ENCODE data around the gene CCT6B. TPM values are rescaled to one million over a fixed set of nuclear protein-coding genes. Genes with fewer than 3 reads are reported as not detected.
"Not testable (repeated sequence)": the region's sequence is repeated elsewhere in the genome, so short reads cannot be mapped to it uniquely, and the experiment has no call there.

Gene CCT6B
- polyA plus RNA-seq, 2 donors: 0.80 to 1.0 TPM

- WGBS, 2 donors: 96% methylated on average over 4 of the region's 4 CpGs
- not testable (repeated sequence) for H3K4me3 ChIP-seq (ENCODE audit: low read depth in 1 of 2, low read length in 2 of 2); H3K27ac ChIP-seq (ENCODE audit: low read depth in 2 of 2, low read length in 1 of 2); H3K27me3 ChIP-seq (ENCODE audit: control insufficient read depth in 1 of 2, insufficient read depth in 2 of 2, low read length in 2 of 2); H3K36me3 ChIP-seq (ENCODE audit: control insufficient read depth in 2 of 2, insufficient read depth in 2 of 2, low read length in 1 of 2); H3K4me1 ChIP-seq (ENCODE audit: control insufficient read depth in 2 of 2, insufficient read depth in 2 of 2, low read length in 1 of 2); H3K9me3 ChIP-seq (ENCODE audit: control insufficient read depth in 2 of 2, insufficient read depth in 1 of 2, low read depth in 1 of 2, low read length in 1 of 2)
These were observed 10.5 kb downstream of the CCT6B start for GRCh38 chr17:34950780-34951179.

GRCh38 chr17:34930283-34930682, 31.0 kb downstream of the CCT6B start:
- H3K4me3 ChIP-seq (ENCODE audit: low read depth in 1 of 2, low read length in 2 of 2): no peak overlapping the region
- no peaks in the 10 kb centered on the region for H3K36me3 ChIP-seq (ENCODE audit: control insufficient read depth in 2 of 2, insufficient read depth in 2 of 2, low read length in 1 of 2)
- H3K4me1 ChIP-seq (ENCODE audit: control insufficient read depth in 2 of 2, insufficient read depth in 2 of 2, low read length in 1 of 2): no peaks in the 10 kb centered on the region
- H3K27me3 ChIP-seq (ENCODE audit: control insufficient read depth in 1 of 2, insufficient read depth in 2 of 2, low read length in 2 of 2): no peaks in the 10 kb centered on the region
- H3K9me3 ChIP-seq (ENCODE audit: control insufficient read depth in 2 of 2, insufficient read depth in 1 of 2, low read depth in 1 of 2, low read length in 1 of 2): no peaks in the 10 kb centered on the region
- H3K27ac ChIP-seq (ENCODE audit: low read depth in 2 of 2, low read length in 1 of 2): no peak overlapping the region

GRCh38 chr17:34926661-34927060, 34.6 kb downstream of the CCT6B start:
- no peak overlapping the region for H3K4me3 ChIP-seq (ENCODE audit: low read depth in 1 of 2, low read length in 2 of 2)
- no peak overlapping the region for H3K27ac ChIP-seq (ENCODE audit: low read depth in 2 of 2, low read length in 1 of 2)
- no peaks in the 10 kb centered on the region for H3K4me1 ChIP-seq (ENCODE audit: control insufficient read depth in 2 of 2, insufficient read depth in 2 of 2, low read length in 1 of 2)
- H3K36me3 ChIP-seq (ENCODE audit: control insufficient read depth in 2 of 2, insufficient read depth in 2 of 2, low read length in 1 of 2): no peaks in the 10 kb centered on the region
- no peaks in the 10 kb centered on the region for H3K27me3 ChIP-seq (ENCODE audit: control insufficient read depth in 1 of 2, insufficient read depth in 2 of 2, low read length in 2 of 2)
- 83 to 94% methylated on average over 3 of the region's 3 CpGs for WGBS, 2 donors
- H3K9me3 ChIP-seq (ENCODE audit: control insufficient read depth in 2 of 2, insufficient read depth in 1 of 2, low read depth in 1 of 2, low read length in 1 of 2): no peaks in the 10 kb centered on the region

GRCh38 chr17:34920676-34921075, 40.6 kb downstream of the CCT6B start:
- H3K27me3 ChIP-seq (ENCODE audit: control insufficient read depth in 1 of 2, insufficient read depth in 2 of 2, low read length in 2 of 2): no peaks in the 10 kb centered on the region
- no peak overlapping the region for H3K27ac ChIP-seq (ENCODE audit: low read depth in 2 of 2, low read length in 1 of 2)
- no peaks in the 10 kb centered on the region for H3K36me3 ChIP-seq (ENCODE audit: control insufficient read depth in 2 of 2, insufficient read depth in 2 of 2, low read length in 1 of 2)
- no peak overlapping the region for H3K4me3 ChIP-seq (ENCODE audit: low read depth in 1 of 2, low read length in 2 of 2)
- 83 to 84% methylated on average over 4 of the region's 4 CpGs for WGBS, 2 donors
- no peaks in the 10 kb centered on the region for H3K4me1 ChIP-seq (ENCODE audit: control insufficient read depth in 2 of 2, insufficient read depth in 2 of 2, low read length in 1 of 2)
- H3K9me3 ChIP-seq (ENCODE audit: control insufficient read depth in 2 of 2, insufficient read depth in 1 of 2, low read depth in 1 of 2, low read length in 1 of 2): no peaks in the 10 kb centered on the region

GRCh38 chr17:34917381-34917780, 43.9 kb downstream of the CCT6B start:
- no peak overlapping the region for H3K27ac ChIP-seq (ENCODE audit: low read depth in 2 of 2, low read length in 1 of 2)
- H3K4me1 ChIP-seq (ENCODE audit: control insufficient read depth in 2 of 2, insufficient read depth in 2 of 2, low read length in 1 of 2): no peaks in the 10 kb centered on the region
- no peaks in the 10 kb centered on the region for H3K27me3 ChIP-seq (ENCODE audit: control insufficient read depth in 1 of 2, insufficient read depth in 2 of 2, low read length in 2 of 2)
- 58 to 70% methylated on average over 1 of the region's 1 CpG for WGBS, 2 donors
- H3K4me3 ChIP-seq (ENCODE audit: low read depth in 1 of 2, low read length in 2 of 2): no peak overlapping the region
- no peaks in the 10 kb centered on the region for H3K36me3 ChIP-seq (ENCODE audit: control insufficient read depth in 2 of 2, insufficient read depth in 2 of 2, low read length in 1 of 2)
- no peaks in the 10 kb centered on the region for H3K9me3 ChIP-seq (ENCODE audit: control insufficient read depth in 2 of 2, insufficient read depth in 1 of 2, low read depth in 1 of 2, low read length in 1 of 2)

- no peaks in the 10 kb centered on the region for H3K36me3 ChIP-seq (ENCODE audit: control insufficient read depth in 2 of 2, insufficient read depth in 2 of 2, low read length in 1 of 2)
- H3K9me3 ChIP-seq (ENCODE audit: control insufficient read depth in 2 of 2, insufficient read depth in 1 of 2, low read depth in 1 of 2, low read length in 1 of 2): no peaks in the 10 kb centered on the region
- WGBS, 2 donors: 45 to 60% methylated on average over 2 of the region's 2 CpGs
- no peak overlapping the region for H3K4me3 ChIP-seq (ENCODE audit: low read depth in 1 of 2, low read length in 2 of 2)
- no peak overlapping the region for H3K27ac ChIP-seq (ENCODE audit: low read depth in 2 of 2, low read length in 1 of 2)
- H3K4me1 ChIP-seq (ENCODE audit: control insufficient read depth in 2 of 2, insufficient read depth in 2 of 2, low read length in 1 of 2): no peaks in the 10 kb centered on the region
- no peaks in the 10 kb centered on the region for H3K27me3 ChIP-seq (ENCODE audit: control insufficient read depth in 1 of 2, insufficient read depth in 2 of 2, low read length in 2 of 2)
These were observed 45.1 kb downstream of the CCT6B start for GRCh38 chr17:34916120-34916519.

- 67 to 73% methylated on average over 1 of the region's 1 CpG for WGBS, 2 donors
- H3K9me3 ChIP-seq (ENCODE audit: control insufficient read depth in 2 of 2, insufficient read depth in 1 of 2, low read depth in 1 of 2, low read length in 1 of 2): no peaks in the 10 kb centered on the region
- H3K4me1 ChIP-seq (ENCODE audit: control insufficient read depth in 2 of 2, insufficient read depth in 2 of 2, low read length in 1 of 2): no peaks in the 10 kb centered on the region
These were observed 48.3 kb downstream of the CCT6B start for GRCh38 chr17:34913001-34913400.

GRCh38 chr17:34909040-34909439, 52.2 kb downstream of the CCT6B start:
- no peak overlapping the region for H3K27ac ChIP-seq (ENCODE audit: low read depth in 2 of 2, low read length in 1 of 2)
- no peaks in the 10 kb centered on the region for H3K27me3 ChIP-seq (ENCODE audit: control insufficient read depth in 1 of 2, insufficient read depth in 2 of 2, low read length in 2 of 2)
- no peak overlapping the region for H3K4me3 ChIP-seq (ENCODE audit: low read depth in 1 of 2, low read length in 2 of 2)
- H3K4me1 ChIP-seq (ENCODE audit: control insufficient read depth in 2 of 2, insufficient read depth in 2 of 2, low read length in 1 of 2): no peaks in the 10 kb centered on the region
- no peaks in the 10 kb centered on the region for H3K36me3 ChIP-seq (ENCODE audit: control insufficient read depth in 2 of 2, insufficient read depth in 2 of 2, low read length in 1 of 2)
- 74 to 76% methylated on average over 5 of the region's 5 CpGs for WGBS, 2 donors
- H3K9me3 ChIP-seq (ENCODE audit: control insufficient read depth in 2 of 2, insufficient read depth in 1 of 2, low read depth in 1 of 2, low read length in 1 of 2): no peaks in the 10 kb centered on the region

More at GRCh38 chr17:34913001-34913400, 48.3 kb downstream of the CCT6B start:
- H3K27ac ChIP-seq (ENCODE audit: low read depth in 2 of 2, low read length in 1 of 2): no peak overlapping the region
- no peaks in the 10 kb centered on the region for H3K27me3 ChIP-seq (ENCODE audit: control insufficient read depth in 1 of 2, insufficient read depth in 2 of 2, low read length in 2 of 2)
- no peak overlapping the region for H3K4me3 ChIP-seq (ENCODE audit: low read depth in 1 of 2, low read length in 2 of 2)
- no peaks in the 10 kb centered on the region for H3K36me3 ChIP-seq (ENCODE audit: control insufficient read depth in 2 of 2, insufficient read depth in 2 of 2, low read length in 1 of 2)

- no peaks in the 10 kb centered on the region for H3K4me1 ChIP-seq (ENCODE audit: control insufficient read depth in 2 of 2, insufficient read depth in 2 of 2, low read length in 1 of 2)
- H3K4me3 ChIP-seq (ENCODE audit: low read depth in 1 of 2, low read length in 2 of 2): no peak overlapping the region
- no peaks in the 10 kb centered on the region for H3K36me3 ChIP-seq (ENCODE audit: control insufficient read depth in 2 of 2, insufficient read depth in 2 of 2, low read length in 1 of 2)
- H3K9me3 ChIP-seq (ENCODE audit: control insufficient read depth in 2 of 2, insufficient read depth in 1 of 2, low read depth in 1 of 2, low read length in 1 of 2): no peaks in the 10 kb centered on the region
- H3K27me3 ChIP-seq (ENCODE audit: control insufficient read depth in 1 of 2, insufficient read depth in 2 of 2, low read length in 2 of 2): no peaks in the 10 kb centered on the region
- H3K27ac ChIP-seq (ENCODE audit: low read depth in 2 of 2, low read length in 1 of 2): no peak overlapping the region
- WGBS, 2 donors: 32 to 36% methylated on average over 4 of the region's 4 CpGs
These were observed 58.3 kb downstream of the CCT6B start for GRCh38 chr17:34902831-34903547.

- 67 to 68% methylated on average over 6 of the region's 6 CpGs for WGBS, 2 donors
These were observed 61.5 kb downstream of the CCT6B start for GRCh38 chr17:34899643-34900291.

More at GRCh38 chr17:34899643-34900291, 61.5 kb downstream of the CCT6B start:
- Histone ChIP-seq H3K27me3 (ENCODE audit: control insufficient read depth in 1 of 2, insufficient read depth in 2 of 2, low read length in 2 of 2) (no peaks in the 10 kb centered on the region), H3K4me1 (ENCODE audit: control insufficient read depth in 2 of 2, insufficient read depth in 2 of 2, low read length in 1 of 2) (peaks cover 0 to 2% of the 10 kb centered on the region in 2 donors), H3K27ac (ENCODE audit: low read depth in 2 of 2, low read length in 1 of 2) (no peak overlapping the region), H3K4me3 (ENCODE audit: low read depth in 1 of 2, low read length in 2 of 2) (no peak overlapping the region), H3K9me3 (ENCODE audit: control insufficient read depth in 2 of 2, insufficient read depth in 1 of 2, low read depth in 1 of 2, low read length in 1 of 2) (no peaks in the 10 kb centered on the region), H3K36me3 (ENCODE audit: control insufficient read depth in 2 of 2, insufficient read depth in 2 of 2, low read length in 1 of 2) (no peaks in the 10 kb centered on the region)
